PC-9 (cell line): ENCODE measurements around the gene ZNF341. TPM values are rescaled to one million over a fixed set of nuclear protein-coding genes. Genes with fewer than 3 reads are reported as not detected.

Experiments
- BruUV-seq: library from RNA; stranded (reverse); fragments of 400-500 nt; replicated peaks from 2 replicates; lab custom pipeline; 2021; lab: Mats Ljungman, UMichigan
- CTCF ChIA-PET: fragments of 300-600 bp; sonication (Branson Sonifier 250); formaldehyde crosslinking; loops from one replicate; lab custom pipeline; 2022; ENCODE audit warnings: antibody characterized with exemption; lab: Charles Lee
- POLR2A ChIA-PET: fragments of 300-600 bp; sonication (Branson Sonifier 250); formaldehyde crosslinking; loops from one replicate; lab custom pipeline; 2022; ENCODE audit warnings: antibody characterized with exemption; ENCODE audit not compliant: unreplicated experiment; lab: Charles Lee
- DNase-seq, 2 experiments: peaks; one replicate each; pipeline versions ENCODE4 v3.0.0 to v3.0.0-alpha.2; 2015 to 2022; ENCODE audit warnings: mixed read lengths in 1 of 2
- H2AFZ ChIP-seq: fragments of 200-600 bp; sonication (generic); 2 replicates; pipeline ENCODE4 v1.8.1; 2017; ENCODE audit warnings: antibody characterized with exemption
- H3F3A ChIP-seq: fragments of 200-600 bp; sonication (generic); 2 replicates; pipeline ENCODE4 v1.8.1; 2017; ENCODE audit warnings: antibody characterized with exemption, mild to moderate bottlenecking, low read depth; ENCODE audit not compliant: insufficient read depth
- H3K27ac ChIP-seq: fragments of 200-600 bp; sonication (generic); 2 replicates; pipeline ENCODE4 v1.6.1; 2016; ENCODE audit warnings: mixed run types
- H3K27me3 ChIP-seq: fragments of 200-600 bp; sonication (generic); 2 replicates; pipeline ENCODE4 v1.6.1; 2016; ENCODE audit warnings: low read depth, mixed run types; ENCODE audit not compliant: insufficient read depth
- H3K36me3 ChIP-seq: fragments of 200-600 bp; sonication (generic); 2 replicates; pipeline ENCODE4 v1.6.1; 2016; ENCODE audit warnings: low read depth, mixed run types
- H3K4me1 ChIP-seq: fragments of 200-600 bp; sonication (generic); replicated peaks from 2 replicates; pipeline ENCODE4 v1.6.1; 2016; ENCODE audit warnings: mixed run types; ENCODE audit not compliant: insufficient read depth
- H3K4me2 ChIP-seq: fragments of 200-600 bp; sonication (generic); 2 replicates; pipeline ENCODE4 v1.6.1; 2017; ENCODE audit warnings: mixed run types
- H3K4me3 ChIP-seq: fragments of 200-600 bp; sonication (generic); 2 replicates; pipeline ENCODE4 v1.6.1; 2016; ENCODE audit warnings: mixed run types
- H3K79me2 ChIP-seq: fragments of 200-600 bp; sonication (generic); 2 replicates; pipeline ENCODE4 v1.6.1; 2017; ENCODE audit warnings: low read depth, mixed run types
- H3K9me2 ChIP-seq: fragments of 200-600 bp; sonication (generic); 2 replicates; pipeline ENCODE4 v1.8.1; 2017; ENCODE audit warnings: mild to moderate bottlenecking; ENCODE audit not compliant: insufficient read depth
- H3K9me3 ChIP-seq: fragments of 200-600 bp; sonication (generic); 2 replicates; pipeline ENCODE4 v1.8.1; 2016; ENCODE audit warnings: low read depth; ENCODE audit not compliant: insufficient read depth
- H4K20me1 ChIP-seq: fragments of 200-600 bp; sonication (generic); 2 replicates; pipeline ENCODE4 v1.8.1; 2017; ENCODE audit not compliant: insufficient read depth
- EZH2 ChIP-seq: fragments of 200-600 bp; sonication (generic); IDR thresholded peaks from 2 replicates; pipeline ENCODE4 v1.8.0; 2017; ENCODE audit warnings: antibody characterized with exemption, low read depth
- intact Hi-C: fragments of 100-400 bp; cut with micrococcal nuclease; formaldehyde crosslinking; loops from one replicate; pipeline ENCODE4 v1.10.0; 2022; ENCODE audit not compliant: unreplicated experiment
- total RNA-seq: library from RNA; stranded (reverse); gene quantifications from 2 replicates; pipeline ENCODE4 v1.2.3, GENCODE V29; 2021
- TF ChIP-seq, protein P1 (sequence below): fragments of 200-600 bp; sonication (generic); conservative IDR thresholded peaks from 2 replicates; pipeline ENCODE4 v1.6.1; 2017; ENCODE audit warnings: mixed run types, antibody characterized with exemption, mild to moderate bottlenecking, moderate library complexity

Gene ZNF341
- total RNA-seq, 1 experiment from 2014 or later = 5.6 TPM

- Histone ChIP-seq H3K27me3 (no peaks in the 10 kb centered on the region), H3F3A (peaks cover 38% of the 10 kb centered on the region), H3K27ac (peak overlapping the region; percentile 95), H2AFZ (no peak overlapping the region; the same call in 1 of the 2 replicates), H3K4me2 (peak overlapping the region; percentile 74), H3K4me1 (peaks cover 52% of the 10 kb centered on the region), H3K4me3 (peak overlapping the region; percentile 42; the same call in 1 of the 2 replicates), H3K36me3 (no peaks in the 10 kb centered on the region), H4K20me1 (no peaks in the 10 kb centered on the region), H3K79me2 (peaks cover 3% of the 10 kb centered on the region; the same call in 1 of the 2 replicates), H3K9me3 (no peaks in the 10 kb centered on the region), H3K9me2 (no peaks in the 10 kb centered on the region)
- TF ChIP-seq, protein P1, sequence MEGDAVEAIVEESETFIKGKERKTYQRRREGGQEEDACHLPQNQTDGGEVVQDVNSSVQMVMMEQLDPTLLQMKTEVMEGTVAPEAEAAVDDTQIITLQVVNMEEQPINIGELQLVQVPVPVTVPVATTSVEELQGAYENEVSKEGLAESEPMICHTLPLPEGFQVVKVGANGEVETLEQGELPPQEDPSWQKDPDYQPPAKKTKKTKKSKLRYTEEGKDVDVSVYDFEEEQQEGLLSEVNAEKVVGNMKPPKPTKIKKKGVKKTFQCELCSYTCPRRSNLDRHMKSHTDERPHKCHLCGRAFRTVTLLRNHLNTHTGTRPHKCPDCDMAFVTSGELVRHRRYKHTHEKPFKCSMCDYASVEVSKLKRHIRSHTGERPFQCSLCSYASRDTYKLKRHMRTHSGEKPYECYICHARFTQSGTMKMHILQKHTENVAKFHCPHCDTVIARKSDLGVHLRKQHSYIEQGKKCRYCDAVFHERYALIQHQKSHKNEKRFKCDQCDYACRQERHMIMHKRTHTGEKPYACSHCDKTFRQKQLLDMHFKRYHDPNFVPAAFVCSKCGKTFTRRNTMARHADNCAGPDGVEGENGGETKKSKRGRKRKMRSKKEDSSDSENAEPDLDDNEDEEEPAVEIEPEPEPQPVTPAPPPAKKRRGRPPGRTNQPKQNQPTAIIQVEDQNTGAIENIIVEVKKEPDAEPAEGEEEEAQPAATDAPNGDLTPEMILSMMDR = no peak
- TF ChIP-seq EZH2 = no peak
- peak; percentile 88 to 97 for DNase-seq
- ChIA-PET CTCF (no interaction called here), POLR2A (interaction anchor here (0.5 kb wide), 1 partner anchor 71 kb away, joined by 11 read pairs; no protein-coding TSS in a partner anchor)
- BruUV-seq = TSS peak; percentile 65
- intact Hi-C loops = loop anchor here (2.0 kb wide), 2 partner anchors 14 to 196 kb away; partner anchors contain the start of genes CHMP4B and RALY
Observed at GRCh38 chr20:33796263-33796906, 64.6 kb downstream of the ZNF341 start.

- intact Hi-C loops = loop anchor here (2.0 kb wide), 2 partner anchors 14 to 196 kb away; partner anchors contain the start of genes CHMP4B and RALY
- peaks cover 38% of the 10 kb centered on the region for H3F3A ChIP-seq
- peak overlapping the region; percentile 95 for H3K27ac ChIP-seq
- no peaks in the 10 kb centered on the region for H3K9me2 ChIP-seq
- H3K4me1 ChIP-seq = peaks cover 52% of the 10 kb centered on the region
- no peaks in the 10 kb centered on the region for H4K20me1 ChIP-seq
- no peak overlapping the region; the same call in 1 of the 2 replicates for H2AFZ ChIP-seq
- DNase-seq = peak in 1 of 2 experiments; percentile 97
- CTCF ChIA-PET = no interaction called here
- H3K36me3 ChIP-seq = no peaks in the 10 kb centered on the region
- no peaks in the 10 kb centered on the region for H3K27me3 ChIP-seq
- TF ChIP-seq EZH2 = no peak
- TF ChIP-seq, protein P1 = no peak
- H3K4me3 ChIP-seq = peak overlapping the region; percentile 28; the same call in 1 of the 2 replicates
- POLR2A ChIA-PET = interaction anchor here (0.5 to 0.6 kb wide), 3 partner anchors 22 to 207 kb away, joined by 4 to 11 read pairs (median 8); no protein-coding TSS in a partner anchor
- peak overlapping the region; percentile 74 for H3K4me2 ChIP-seq
- H3K9me3 ChIP-seq = no peaks in the 10 kb centered on the region
- BruUV-seq = no TSS peak
- no peaks in the 10 kb centered on the region for H3K79me2 ChIP-seq
Observed at GRCh38 chr20:33796907-33797544, 65.2 kb downstream of the ZNF341 start.

GRCh38 chr20:33798444-33798843, 66.6 kb downstream of the ZNF341 start:
- Histone ChIP-seq H3K27ac (peak overlapping the region; percentile 95), H3K9me2 (no peaks in the 10 kb centered on the region), H3K36me3 (no peaks in the 10 kb centered on the region), H3K27me3 (no peaks in the 10 kb centered on the region), H3K4me3 (no peak overlapping the region), H4K20me1 (no peaks in the 10 kb centered on the region), H2AFZ (no peak overlapping the region), H3K9me3 (no peaks in the 10 kb centered on the region), H3K4me2 (no peak overlapping the region), H3K4me1 (peaks cover 46% of the 10 kb centered on the region), H3K79me2 (no peaks in the 10 kb centered on the region), H3F3A (peaks cover 40% of the 10 kb centered on the region)
- no TSS peak for BruUV-seq
- POLR2A ChIA-PET = no interaction called here
- intact Hi-C loops = no loop called here
- DNase-seq = no peak
- CTCF ChIA-PET = interaction anchor here (0.5 kb wide), 1 partner anchor 227 kb away, joined by 4 read pairs; no protein-coding TSS in a partner anchor
- no peak for TF ChIP-seq EZH2
- TF ChIP-seq, protein P1 = no peak
